PFSK-1 (cell line): ENCODE measurements around the gene SEMA6C.

Source experiments
- FOXP2 ChIP-seq: optimal IDR thresholded peaks from 2 replicates; pipeline ENCODE3; 2011; ENCODE audit warnings: borderline replicate concordance, control low read depth, inconsistent platforms; ENCODE audit not compliant: insufficient read depth; ENCODE audit errors: extremely low read length, extremely low read depth
- POLR2AphosphoS5 ChIP-seq: IDR thresholded peaks from 2 replicates; pipeline ENCODE4 v1.6.1; 2012; ENCODE audit warnings: low read depth, mild to moderate bottlenecking, control low read depth, low read length, moderate library complexity
- REST ChIP-seq, 2 experiments: IDR thresholded peaks; 2 replicates each; pipeline versions ENCODE4 v1.6.1 to v1.8.0; 2011 to 2012; ENCODE audit warnings: low read depth in 2 of 2, low read length in 2 of 2, control low read depth in 1 of 2, inconsistent platforms in 1 of 2, mild to moderate bottlenecking in 1 of 2, moderate library complexity in 1 of 2; ENCODE audit not compliant: insufficient read depth in 1 of 2
- SIN3A ChIP-seq: IDR thresholded peaks from 2 replicates; pipeline ENCODE4 v1.6.1; 2012; ENCODE audit warnings: mild to moderate bottlenecking, low read length, moderate library complexity, borderline replicate concordance; ENCODE audit not compliant: insufficient read depth
- TAF1 ChIP-seq: IDR thresholded peaks from 2 replicates; pipeline ENCODE4 v1.6.1; 2012; ENCODE audit warnings: low read length, control low read depth, borderline replicate concordance; ENCODE audit not compliant: insufficient read depth

Gene SEMA6C

DNA sequence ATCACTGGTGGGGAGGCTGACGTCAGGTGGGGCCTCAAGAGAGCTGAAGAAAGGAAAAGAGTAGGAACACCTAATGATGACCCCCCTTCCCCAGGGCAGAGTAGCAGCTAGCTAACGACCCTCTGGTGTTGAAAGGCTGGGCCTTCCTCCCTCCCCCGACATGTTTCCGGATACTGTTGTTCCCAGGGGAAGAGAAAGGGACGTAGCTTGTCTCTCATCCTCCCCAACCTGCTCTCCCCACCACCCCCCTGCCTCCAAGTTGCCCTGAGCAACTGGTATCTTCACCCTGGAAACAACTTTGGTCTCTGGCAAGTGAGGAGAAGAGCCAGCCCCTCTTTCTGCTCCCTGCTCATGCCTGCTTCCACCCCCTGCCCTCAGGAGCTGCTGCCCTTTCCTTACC, 2.4 kb downstream of the SEMA6C start:
- TF ChIP-seq SIN3A (no peak), TAF1 (no peak), REST (IDR thresholded peaks at IDR 0.05; ENCODE audit: insufficient read depth in 1 of 2, low read depth in 2 of 2, low read length in 2 of 2) (no peak), POLR2AphosphoS5 (no peak), FOXP2 (no peak)

- TF ChIP-seq POLR2AphosphoS5 = no peak
- TF ChIP-seq REST (IDR thresholded peaks at IDR 0.05; ENCODE audit: insufficient read depth in 1 of 2, low read depth in 2 of 2, low read length in 2 of 2) = no peak
- TF ChIP-seq TAF1 = no peak
- no peak for TF ChIP-seq FOXP2
- no peak for TF ChIP-seq SIN3A
These were observed 3.4 kb downstream of the SEMA6C start for GRCh38 chr1:151143057-151143435.

DNA sequence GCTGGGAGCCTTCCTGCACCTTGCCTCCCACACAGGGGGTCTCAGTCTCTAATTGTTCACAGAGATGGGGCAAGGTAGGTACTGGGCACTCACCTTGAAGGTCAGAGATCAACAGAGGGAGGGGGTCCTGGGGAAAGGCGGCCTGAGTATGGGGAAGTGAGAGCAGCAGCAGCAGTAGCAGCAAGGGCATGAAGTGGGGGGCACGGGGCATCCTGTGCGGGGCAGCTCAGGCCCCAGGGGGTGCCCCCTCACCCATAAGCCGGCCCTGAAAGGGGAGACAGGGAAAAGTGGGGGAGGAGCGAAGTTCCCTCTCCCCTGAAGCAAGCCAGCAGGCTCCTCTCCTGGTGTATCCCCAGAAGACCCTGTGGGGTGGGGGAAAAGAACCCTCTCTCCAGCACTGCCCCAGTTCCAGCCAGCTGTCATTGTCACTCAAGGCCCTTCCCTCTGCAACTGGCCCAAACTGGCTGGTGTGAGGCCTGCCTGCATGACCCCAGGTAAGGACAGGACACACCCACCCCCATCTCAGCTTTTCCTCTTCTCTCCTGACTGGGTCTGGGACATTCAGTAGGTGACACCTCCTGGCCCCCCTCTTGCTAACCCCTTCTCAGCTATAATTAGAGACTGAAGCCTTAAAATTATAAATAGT, 3.9 kb downstream of the SEMA6C start:
- no peak for TF ChIP-seq SIN3A
- TF ChIP-seq POLR2AphosphoS5 = no peak
- no peak for TF ChIP-seq REST (IDR thresholded peaks at IDR 0.05; ENCODE audit: insufficient read depth in 1 of 2, low read depth in 2 of 2, low read length in 2 of 2)
- TF ChIP-seq FOXP2 = no peak
- TF ChIP-seq TAF1 = no peak

DNA sequence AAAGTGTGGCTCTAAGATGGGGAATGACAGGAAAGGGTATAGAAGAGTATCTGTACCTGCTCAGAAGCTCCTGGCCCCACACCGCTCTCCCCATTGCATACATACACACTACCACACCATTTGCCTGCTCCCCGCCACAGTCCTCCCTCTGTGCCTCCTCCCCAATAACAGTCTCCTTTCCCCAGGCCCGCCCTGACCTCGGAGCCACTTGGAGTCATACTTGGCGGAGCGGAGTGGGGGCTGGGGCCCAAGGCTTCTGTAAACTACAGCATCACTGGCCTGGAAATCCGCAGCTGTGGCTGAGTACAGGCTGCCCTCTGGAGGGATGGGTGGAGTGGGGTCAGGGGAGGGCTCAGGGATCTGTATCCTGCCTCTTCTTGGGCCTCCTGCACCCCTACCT, 8.6 kb downstream of the SEMA6C start:
- no peak for TF ChIP-seq TAF1

DNA sequence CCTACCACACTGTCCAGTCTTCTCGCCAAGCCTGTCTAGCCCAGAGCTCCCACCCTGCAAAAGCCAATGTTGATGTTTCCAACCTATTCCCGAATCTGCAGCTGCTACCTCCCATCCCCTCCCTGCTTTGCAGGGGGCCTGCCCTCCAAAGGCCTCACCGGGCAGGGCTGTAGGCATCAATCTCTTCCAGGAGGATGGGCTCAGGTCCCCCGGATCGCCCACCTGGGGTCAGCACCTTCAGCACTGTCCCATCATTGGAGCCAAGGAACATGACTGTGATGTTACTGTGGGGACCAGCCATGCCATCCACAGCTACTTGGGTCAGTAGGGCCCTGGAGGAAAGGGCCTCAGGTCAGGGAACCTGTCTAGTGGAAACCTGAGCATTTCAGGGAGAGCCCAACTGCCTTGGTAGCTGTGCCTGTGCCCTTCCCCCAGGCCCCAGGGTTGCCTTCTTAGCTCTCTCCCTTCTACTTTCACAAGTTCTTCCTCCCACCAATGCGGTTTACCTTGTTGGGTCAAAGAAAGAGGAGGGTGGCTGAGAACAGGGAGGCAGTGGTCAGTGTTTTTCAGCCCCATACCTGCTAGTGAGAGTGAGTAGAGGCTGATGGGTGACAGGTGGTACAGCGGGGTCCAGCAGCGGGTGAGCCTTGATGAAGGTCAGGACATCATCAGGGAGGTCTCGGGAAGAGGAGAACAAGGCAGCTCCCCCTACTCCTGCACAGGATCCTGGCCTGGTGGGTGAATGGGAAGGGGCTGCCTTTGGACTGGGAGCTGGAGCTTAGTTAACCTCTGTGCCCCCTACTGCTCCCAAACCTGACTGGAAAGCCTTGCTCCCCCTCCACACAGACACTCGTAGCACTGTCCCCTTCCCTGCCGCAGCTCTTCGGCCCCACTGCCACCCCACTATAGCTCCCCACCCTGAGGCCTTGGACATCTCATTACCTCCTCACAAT, 10.7 kb downstream of the SEMA6C start:
- TF ChIP-seq POLR2AphosphoS5 (no peak), FOXP2 (no peak), REST (IDR thresholded peaks at IDR 0.05; ENCODE audit: insufficient read depth in 1 of 2, low read depth in 2 of 2, low read length in 2 of 2) (no peak), TAF1 (no peak), SIN3A (no peak)
